ENCODE data around the gene CDK6.

GRCh38 chr7:92876836-92877235 is 40.5 kb upstream of the CDK6 start:
- TF ChIP-seq EGR1 (IDR thresholded peaks at IDR 0.05; ENCODE audit: low read depth) (no peak), SIN3A (IDR thresholded peaks at IDR 0.05; ENCODE audit: low read depth) (no peak), MAX (IDR thresholded peaks at IDR 0.05) (no peak), POLR2A (IDR thresholded peaks at IDR 0.05; ENCODE audit: borderline replicate concordance, extremely low read depth, insufficient read depth, insufficient read length) (no peak)
- TF ChIP-seq, protein P1, sequence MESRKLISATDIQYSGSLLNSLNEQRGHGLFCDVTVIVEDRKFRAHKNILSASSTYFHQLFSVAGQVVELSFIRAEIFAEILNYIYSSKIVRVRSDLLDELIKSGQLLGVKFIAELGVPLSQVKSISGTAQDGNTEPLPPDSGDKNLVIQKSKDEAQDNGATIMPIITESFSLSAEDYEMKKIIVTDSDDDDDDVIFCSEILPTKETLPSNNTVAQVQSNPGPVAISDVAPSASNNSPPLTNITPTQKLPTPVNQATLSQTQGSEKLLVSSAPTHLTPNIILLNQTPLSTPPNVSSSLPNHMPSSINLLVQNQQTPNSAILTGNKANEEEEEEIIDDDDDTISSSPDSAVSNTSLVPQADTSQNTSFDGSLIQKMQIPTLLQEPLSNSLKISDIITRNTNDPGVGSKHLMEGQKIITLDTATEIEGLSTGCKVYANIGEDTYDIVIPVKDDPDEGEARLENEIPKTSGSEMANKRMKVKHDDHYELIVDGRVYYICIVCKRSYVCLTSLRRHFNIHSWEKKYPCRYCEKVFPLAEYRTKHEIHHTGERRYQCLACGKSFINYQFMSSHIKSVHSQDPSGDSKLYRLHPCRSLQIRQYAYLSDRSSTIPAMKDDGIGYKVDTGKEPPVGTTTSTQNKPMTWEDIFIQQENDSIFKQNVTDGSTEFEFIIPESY (IDR thresholded peaks at IDR 0.05; ENCODE audit: extremely low read depth, insufficient replicate concordance, low read length), result no peak
- TF ChIP-seq, protein P2, sequence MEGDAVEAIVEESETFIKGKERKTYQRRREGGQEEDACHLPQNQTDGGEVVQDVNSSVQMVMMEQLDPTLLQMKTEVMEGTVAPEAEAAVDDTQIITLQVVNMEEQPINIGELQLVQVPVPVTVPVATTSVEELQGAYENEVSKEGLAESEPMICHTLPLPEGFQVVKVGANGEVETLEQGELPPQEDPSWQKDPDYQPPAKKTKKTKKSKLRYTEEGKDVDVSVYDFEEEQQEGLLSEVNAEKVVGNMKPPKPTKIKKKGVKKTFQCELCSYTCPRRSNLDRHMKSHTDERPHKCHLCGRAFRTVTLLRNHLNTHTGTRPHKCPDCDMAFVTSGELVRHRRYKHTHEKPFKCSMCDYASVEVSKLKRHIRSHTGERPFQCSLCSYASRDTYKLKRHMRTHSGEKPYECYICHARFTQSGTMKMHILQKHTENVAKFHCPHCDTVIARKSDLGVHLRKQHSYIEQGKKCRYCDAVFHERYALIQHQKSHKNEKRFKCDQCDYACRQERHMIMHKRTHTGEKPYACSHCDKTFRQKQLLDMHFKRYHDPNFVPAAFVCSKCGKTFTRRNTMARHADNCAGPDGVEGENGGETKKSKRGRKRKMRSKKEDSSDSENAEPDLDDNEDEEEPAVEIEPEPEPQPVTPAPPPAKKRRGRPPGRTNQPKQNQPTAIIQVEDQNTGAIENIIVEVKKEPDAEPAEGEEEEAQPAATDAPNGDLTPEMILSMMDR (IDR thresholded peaks at IDR 0.05 in 2 of 3, conservative IDR thresholded peaks at IDR 0.05 in 1 of 3; ENCODE audit: borderline replicate concordance in 1 of 3, insufficient read depth in 1 of 3, low read depth in 2 of 3, low read length in 2 of 3), result no peak

Measured in HCT116 (cell line).